K562 (cell line): ENCODE data around the gene NLRP9. TPM values are rescaled to one million over a fixed set of nuclear protein-coding genes. Genes with fewer than 3 reads are reported as not detected.

Experiments used
- BRD9 ChIP-seq: fragments of 450-650 bp; IDR thresholded peaks from 2 replicates; pipeline ENCODE4 v1.6.1; 2018; ENCODE audit warnings: low read depth; ENCODE audit not compliant: partially characterized antibody
- CEBPB ChIP-seq: fragments of 450-650 bp; IDR thresholded peaks from 2 replicates; pipeline ENCODE4 v1.6.1; 2016; ENCODE audit warnings: missing genetic modification characterization, missing compliant biosample characterization
- CREB1 ChIP-seq, 2 experiments: sonication (generic) in 1 of 2; formaldehyde crosslinking in 1 of 2; IDR thresholded peaks; 2 replicates each; pipeline versions ENCODE4 v1.6.1 to v1.8.0; 2012 to 2022; ENCODE audit warnings: inconsistent platforms in 1 of 2, mild to moderate bottlenecking in 1 of 2, missing genetic modification reagents in 1 of 2, moderate library complexity in 1 of 2
- ERF ChIP-seq: fragments of 450-650 bp; formaldehyde crosslinking; IDR thresholded peaks from 2 replicates; pipeline ENCODE4 v1.4.0; 2020; ENCODE audit warnings: mild to moderate bottlenecking, mixed read lengths
- ETS2 ChIP-seq: IDR thresholded peaks from 2 replicates; pipeline ENCODE4 v1.6.1; 2016; ENCODE audit warnings: borderline replicate concordance, missing genetic modification characterization, mild to moderate bottlenecking, moderate library complexity, missing compliant biosample characterization; ENCODE audit not compliant: poor library complexity, severe bottlenecking
- GABPB1 ChIP-seq: sonication (generic); formaldehyde crosslinking; IDR thresholded peaks from 2 replicates; pipeline ENCODE4 v1.8.0; 2022; ENCODE audit warnings: mild to moderate bottlenecking, missing genetic modification reagents
- HDAC6 ChIP-seq: IDR thresholded peaks from 2 replicates; pipeline ENCODE4 v1.6.1; 2012; ENCODE audit warnings: low read depth, mild to moderate bottlenecking, control low read depth, inconsistent platforms, low read length, moderate library complexity
- L3MBTL2 ChIP-seq: fragments of 450-650 bp; IDR thresholded peaks from 2 replicates; pipeline ENCODE4 v1.6.1; 2016; ENCODE audit warnings: mild to moderate bottlenecking, moderate library complexity
- LARP7 ChIP-seq: fragments of 450-650 bp; IDR thresholded peaks from 2 replicates; pipeline ENCODE4 v1.6.1; 2016
- MEF2D ChIP-seq: conservative IDR thresholded peaks from 2 replicates; pipeline ENCODE4 v1.6.1; 2016; ENCODE audit warnings: low read depth, missing genetic modification characterization, missing compliant biosample characterization
- MIER1 ChIP-seq: fragments of 450-650 bp; IDR thresholded peaks from 2 replicates; pipeline ENCODE4 v1.6.1; 2016; ENCODE audit warnings: antibody characterized with exemption, mild to moderate bottlenecking, low read depth
- MTA2 ChIP-seq: fragments of 450-650 bp; IDR thresholded peaks from 2 replicates; pipeline ENCODE4 v1.6.1; 2016; ENCODE audit warnings: low read depth
- NFIC ChIP-seq: fragments of 450-650 bp; IDR thresholded peaks from 2 replicates; pipeline ENCODE4 v1.6.1; 2017; ENCODE audit warnings: mild to moderate bottlenecking, inconsistent platforms
- SNRNP70 ChIP-seq: fragments of 200-400 bp; formaldehyde crosslinking; optimal IDR thresholded peaks from 2 replicates; pipeline ENCODE3; 2017; ENCODE audit warnings: low read depth, low read length
- SPI1 ChIP-seq: IDR thresholded peaks from 2 replicates; pipeline ENCODE4 v1.6.1; 2011; ENCODE audit warnings: low read depth, low read length, control low read depth, borderline replicate concordance
- TEAD1 ChIP-seq, 2 experiments: fragments of 450-650 bp in 1 of 2; sonication (generic) in 1 of 2; formaldehyde crosslinking; IDR thresholded peaks; 2 replicates each; pipeline versions ENCODE4 v1.4.0 to v1.8.0; 2020 to 2022; ENCODE audit warnings: mild to moderate bottlenecking in 2 of 2, missing genetic modification reagents in 1 of 2
- XRCC4 ChIP-seq: IDR thresholded peaks from one replicate; pipeline ENCODE4 v1.6.1; 2011; ENCODE audit not compliant: insufficient read depth, insufficient read length; ENCODE audit errors: extremely low read depth
- XRCC5 ChIP-seq: fragments of 200-400 bp; formaldehyde crosslinking; IDR thresholded peaks from 2 replicates; pipeline ENCODE4 v1.6.1; 2017; ENCODE audit warnings: low read depth, mild to moderate bottlenecking, low read length
- ZNF224 ChIP-seq: sonication (generic); formaldehyde crosslinking; IDR thresholded peaks from 2 replicates; pipeline ENCODE4 v1.8.0; 2022; ENCODE audit warnings: mild to moderate bottlenecking, missing genetic modification reagents
- ZNF586 ChIP-seq: fragments of 450-650 bp; formaldehyde crosslinking; conservative IDR thresholded peaks from 2 replicates; pipeline ENCODE4 v1.4.0; 2020; ENCODE audit warnings: mild to moderate bottlenecking, moderate library complexity
- ZNF707 ChIP-seq: fragments of 250-450 bp; sonication (Bioruptor Pico); conservative IDR thresholded peaks from 2 replicates; pipeline ENCODE4 v1.8.0; 2022; ENCODE audit warnings: inconsistent platforms, mild to moderate bottlenecking, moderate library complexity
- polyA plus RNA-seq, 8 experiments: library from polyadenylated mRNA; depleted of rRNA in 4 of 8; stranded (reverse) in 5 of 8; unstranded in 3 of 8; fragments of >200 nt; fragmentation: Nextera tagmentation in 2 of 8; fragmentation: Illumina TruSeq in 1 of 8; extraction: Ambion mirVana in 2 of 8; extraction: Trizol in 1 of 8; gene quantifications; 2 replicates each; pipeline versions ENCODE4 v1.2.1 to v1.2.3, GENCODE V29; 2011 to 2014; ENCODE audit warnings: inconsistent platforms in 1 of 8, missing spikeins in 1 of 8
- total RNA-seq, 7 experiments: library from RNA; depleted of rRNA in 6 of 7; stranded (reverse); fragments of >200 nt in 6 of 7; fragmentation: Illumina TruSeq in 2 of 7; extraction: Trizol in 2 of 7; gene quantifications; 2 replicates each; pipeline versions ENCODE4 v1.2.1 to v1.2.3, GENCODE V29; 2011 to 2021; ENCODE audit warnings: low replicate concordance in 1 of 7
- TF ChIP-seq, protein P1 (sequence below): fragments of 450-650 bp; IDR thresholded peaks from 2 replicates; pipeline ENCODE4 v1.6.1; 2017; ENCODE audit warnings: mild to moderate bottlenecking, moderate library complexity
- TF ChIP-seq, protein P2 (sequence below): fragments of 250-450 bp; sonication (Bioruptor Pico); IDR thresholded peaks from 2 replicates; pipeline ENCODE4 v1.8.0; 2022; ENCODE audit warnings: inconsistent platforms, mild to moderate bottlenecking, moderate library complexity, borderline replicate concordance
- TF ChIP-seq, protein P3 (sequence below): fragments of 450-650 bp; IDR thresholded peaks from 2 replicates; pipeline ENCODE4 v1.6.1; 2018; ENCODE audit not compliant: partially characterized antibody

NLRP9 gene
- total and polyA plus RNA-seq, 9 of the 15 experiments (the other 6 are each of a cell fraction or from before 2014, with no cell fraction given), result not detected

DNA sequence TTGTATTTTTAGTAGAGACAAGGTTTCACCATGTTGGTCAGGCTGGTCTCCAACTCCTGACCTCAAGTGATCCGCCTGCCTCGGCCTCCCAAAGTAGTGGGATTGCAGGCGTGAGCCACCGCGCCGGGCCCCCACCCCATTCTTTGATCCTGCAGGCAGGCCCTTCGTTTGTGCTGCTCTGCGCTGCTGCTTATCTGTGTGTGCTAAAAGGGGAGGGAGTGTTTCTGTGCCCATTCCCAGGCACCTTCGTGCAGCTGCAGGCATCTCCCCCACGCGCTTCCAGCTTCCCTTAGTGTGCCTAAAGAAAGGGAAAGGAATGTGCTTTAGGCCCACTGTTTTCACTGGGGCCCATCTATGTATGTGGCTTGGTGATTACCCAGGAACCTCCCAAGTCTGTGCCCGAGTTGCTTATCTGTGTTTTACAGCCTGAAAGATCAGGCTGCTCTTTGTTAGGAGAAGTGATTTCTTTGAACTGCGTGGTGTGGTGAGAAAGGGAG is 36.0 kb downstream of the NLRP9 start (continued):
- TF ChIP-seq GABPB1 (no peak), XRCC4 (no peak), ZNF586 (CRISPR knock-in tag) (no peak), BRD9 (no peak), SPI1 (no peak), SNRNP70 (no peak), NFIC (peak; percentile 82), TEAD1 (CRISPR knock-in tag; IDR thresholded peaks at IDR 0.05) (peak in 1 of 2 experiments; percentile 53; a peak in 1 of 4 replicates), LARP7 (no peak), MEF2D (tag) (no peak), ERF (no peak), CEBPB (no peak), ZNF224 (CRISPR knock-in tag) (no peak), ZNF707 (CRISPR knock-in tag) (no peak), MTA2 (peak; percentile 92), XRCC5 (0 out of 2 replicates have a peak, but pooled peaks have one; percentile 25), CREB1 (IDR thresholded peaks at IDR 0.05) (no peak), CREB1 (CRISPR knock-in tag; IDR thresholded peaks at IDR 0.05) (no peak), HDAC6 (no peak), L3MBTL2 (peak; percentile 89), ETS2 (no peak), MIER1 (no peak)
- TF ChIP-seq, protein P1, sequence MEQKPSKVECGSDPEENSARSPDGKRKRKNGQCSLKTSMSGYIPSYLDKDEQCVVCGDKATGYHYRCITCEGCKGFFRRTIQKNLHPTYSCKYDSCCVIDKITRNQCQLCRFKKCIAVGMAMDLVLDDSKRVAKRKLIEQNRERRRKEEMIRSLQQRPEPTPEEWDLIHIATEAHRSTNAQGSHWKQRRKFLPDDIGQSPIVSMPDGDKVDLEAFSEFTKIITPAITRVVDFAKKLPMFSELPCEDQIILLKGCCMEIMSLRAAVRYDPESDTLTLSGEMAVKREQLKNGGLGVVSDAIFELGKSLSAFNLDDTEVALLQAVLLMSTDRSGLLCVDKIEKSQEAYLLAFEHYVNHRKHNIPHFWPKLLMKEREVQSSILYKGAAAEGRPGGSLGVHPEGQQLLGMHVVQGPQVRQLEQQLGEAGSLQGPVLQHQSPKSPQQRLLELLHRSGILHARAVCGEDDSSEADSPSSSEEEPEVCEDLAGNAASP, result no peak
- TF ChIP-seq, protein P2, sequence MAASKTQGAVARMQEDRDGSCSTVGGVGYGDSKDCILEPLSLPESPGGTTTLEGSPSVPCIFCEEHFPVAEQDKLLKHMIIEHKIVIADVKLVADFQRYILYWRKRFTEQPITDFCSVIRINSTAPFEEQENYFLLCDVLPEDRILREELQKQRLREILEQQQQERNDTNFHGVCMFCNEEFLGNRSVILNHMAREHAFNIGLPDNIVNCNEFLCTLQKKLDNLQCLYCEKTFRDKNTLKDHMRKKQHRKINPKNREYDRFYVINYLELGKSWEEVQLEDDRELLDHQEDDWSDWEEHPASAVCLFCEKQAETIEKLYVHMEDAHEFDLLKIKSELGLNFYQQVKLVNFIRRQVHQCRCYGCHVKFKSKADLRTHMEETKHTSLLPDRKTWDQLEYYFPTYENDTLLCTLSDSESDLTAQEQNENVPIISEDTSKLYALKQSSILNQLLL, result no peak
- TF ChIP-seq, protein P3, sequence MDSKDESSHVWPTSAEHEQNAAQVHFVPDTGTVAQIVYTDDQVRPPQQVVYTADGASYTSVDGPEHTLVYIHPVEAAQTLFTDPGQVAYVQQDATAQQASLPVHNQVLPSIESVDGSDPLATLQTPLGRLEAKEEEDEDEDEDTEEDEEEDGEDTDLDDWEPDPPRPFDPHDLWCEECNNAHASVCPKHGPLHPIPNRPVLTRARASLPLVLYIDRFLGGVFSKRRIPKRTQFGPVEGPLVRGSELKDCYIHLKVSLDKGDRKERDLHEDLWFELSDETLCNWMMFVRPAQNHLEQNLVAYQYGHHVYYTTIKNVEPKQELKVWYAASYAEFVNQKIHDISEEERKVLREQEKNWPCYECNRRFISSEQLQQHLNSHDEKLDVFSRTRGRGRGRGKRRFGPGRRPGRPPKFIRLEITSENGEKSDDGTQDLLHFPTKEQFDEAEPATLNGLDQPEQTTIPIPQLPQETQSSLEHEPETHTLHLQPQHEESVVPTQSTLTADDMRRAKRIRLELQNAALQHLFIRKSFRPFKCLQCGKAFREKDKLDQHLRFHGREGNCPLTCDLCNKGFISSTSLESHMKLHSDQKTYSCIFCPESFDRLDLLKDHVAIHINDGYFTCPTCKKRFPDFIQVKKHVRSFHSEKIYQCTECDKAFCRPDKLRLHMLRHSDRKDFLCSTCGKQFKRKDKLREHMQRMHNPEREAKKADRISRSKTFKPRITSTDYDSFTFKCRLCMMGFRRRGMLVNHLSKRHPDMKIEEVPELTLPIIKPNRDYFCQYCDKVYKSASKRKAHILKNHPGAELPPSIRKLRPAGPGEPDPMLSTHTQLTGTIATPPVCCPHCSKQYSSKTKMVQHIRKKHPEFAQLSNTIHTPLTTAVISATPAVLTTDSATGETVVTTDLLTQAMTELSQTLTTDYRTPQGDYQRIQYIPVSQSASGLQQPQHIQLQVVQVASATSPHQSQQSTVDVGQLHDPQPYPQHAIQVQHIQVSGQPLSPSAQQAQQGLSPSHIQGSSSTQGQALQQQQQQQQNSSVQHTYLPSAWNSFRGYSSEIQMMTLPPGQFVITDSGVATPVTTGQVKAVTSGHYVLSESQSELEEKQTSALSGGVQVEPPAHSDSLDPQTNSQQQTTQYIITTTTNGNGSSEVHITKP, result no peak
